Stimulated activated memory B cell treated with anti-CD40 and anti-IgM and Interleukin-4, amounts not matched to agents 10 μg/mL and 1 μg/mL and 100 μg/mL, for 72 hours (primary cell): Measurements from ENCODE around the gene SCIN.

ENCODE experiments used
- ATAC-seq: fragments of 150-1000 bp; cut with Tn5 transposase; 2 replicates; pipeline ENCODE4 v1.10.0; 2021
- H3K27ac Mint-ChIP-seq: one replicate; pipeline ENCODE4 v1.8.0; 2022; ENCODE audit warnings: mild to moderate bottlenecking, mixed read lengths
- H3K27me3 Mint-ChIP-seq: one replicate; pipeline ENCODE4 v1.8.0; 2022; ENCODE audit warnings: mixed read lengths
- H3K36me3 Mint-ChIP-seq: one replicate; pipeline ENCODE4 v1.8.0; 2022; ENCODE audit warnings: mixed read lengths
- H3K4me1 Mint-ChIP-seq: one replicate; pipeline ENCODE4 v1.8.0; 2022; ENCODE audit warnings: mixed read lengths
- H3K4me3 Mint-ChIP-seq: one replicate; pipeline ENCODE4 v1.8.0; 2022; ENCODE audit warnings: mild to moderate bottlenecking, moderate library complexity, mixed read lengths
- H3K9me3 Mint-ChIP-seq: one replicate; pipeline ENCODE4 v1.8.0; 2022; ENCODE audit warnings: mixed read lengths

SCIN gene

GRCh38 chr7:12692479-12693259 is 122.1 kb downstream of the SCIN start:
- no peaks in the 10 kb centered on the region for H3K36me3 Mint-ChIP-seq
- ATAC-seq = no peak

GRCh38 chr7:12694817-12695216 is 124.3 kb downstream of the SCIN start:
- Mint-ChIP-seq H3K4me1 (peaks cover 28% of the 10 kb centered on the region), H3K4me3 (no peak overlapping the region), H3K36me3 (no peaks in the 10 kb centered on the region), H3K27ac (peak overlapping the region; percentile 42), H3K27me3 (no peaks in the 10 kb centered on the region), H3K9me3 (no peaks in the 10 kb centered on the region)
- no peak for ATAC-seq

More at GRCh38 chr7:12692479-12693259, 122.1 kb downstream of the SCIN start:
- peaks cover 42% of the 10 kb centered on the region for H3K4me1 Mint-ChIP-seq
- no peak overlapping the region for H3K27ac Mint-ChIP-seq
- no peaks in the 10 kb centered on the region for H3K9me3 Mint-ChIP-seq
- H3K4me3 Mint-ChIP-seq = no peak overlapping the region
- H3K27me3 Mint-ChIP-seq = no peaks in the 10 kb centered on the region

DNA sequence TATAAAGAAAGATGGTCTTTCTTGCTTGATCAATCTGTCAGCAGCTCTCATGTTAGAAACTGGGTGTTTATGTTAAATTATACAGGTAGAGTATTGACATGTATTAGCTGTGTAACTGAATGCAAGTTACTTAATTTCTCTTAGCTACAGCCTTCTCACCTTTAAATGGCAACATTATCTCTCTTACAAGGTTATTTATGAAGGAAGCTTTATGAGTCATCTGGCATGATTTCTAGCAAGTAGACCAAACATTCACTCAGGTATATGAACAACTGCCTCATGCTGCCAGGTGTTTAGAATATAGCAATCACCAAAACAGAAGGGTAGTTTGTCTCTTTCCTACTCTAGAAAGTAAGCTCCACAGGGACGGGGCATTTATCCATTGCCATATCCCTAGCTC is 125.4 kb downstream of the SCIN start:
- Mint-ChIP-seq H3K36me3 (no peaks in the 10 kb centered on the region), H3K4me1 (peaks cover 21% of the 10 kb centered on the region), H3K27me3 (no peaks in the 10 kb centered on the region), H3K9me3 (no peaks in the 10 kb centered on the region), H3K4me3 (no peak overlapping the region), H3K27ac (no peak overlapping the region)
- ATAC-seq = no peak

- H3K36me3 Mint-ChIP-seq = no peaks in the 10 kb centered on the region
- no peak overlapping the region for H3K27ac Mint-ChIP-seq
- ATAC-seq = no peak
- H3K27me3 Mint-ChIP-seq = no peaks in the 10 kb centered on the region
- peaks cover 15% of the 10 kb centered on the region for H3K4me1 Mint-ChIP-seq
- peaks cover 4% of the 10 kb centered on the region for H3K9me3 Mint-ChIP-seq
- H3K4me3 Mint-ChIP-seq = no peak overlapping the region
These were observed 128.8 kb downstream of the SCIN start for GRCh38 chr7:12699299-12699698.

DNA sequence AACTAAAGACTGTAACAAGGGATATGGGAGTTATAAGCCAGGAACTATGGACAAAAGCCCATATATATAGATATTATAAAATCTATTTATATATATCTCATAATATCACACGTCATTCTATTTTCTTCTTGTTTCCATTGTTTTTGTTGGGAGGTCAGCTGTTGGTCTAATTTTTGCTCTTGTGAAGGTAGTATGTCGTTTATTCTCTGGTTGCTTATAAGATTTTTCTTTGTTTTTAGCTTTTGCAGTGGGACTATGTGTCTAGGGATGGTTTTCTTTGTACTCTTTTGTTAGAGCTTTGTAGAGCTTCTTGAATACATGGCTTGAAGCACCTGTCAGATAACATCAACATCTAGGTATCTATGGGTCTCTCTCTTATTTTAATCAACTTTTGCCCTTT is 130.9 kb downstream of the SCIN start:
- H3K36me3 Mint-ChIP-seq = no peaks in the 10 kb centered on the region
- H3K27ac Mint-ChIP-seq = no peak overlapping the region
- ATAC-seq = no peak
- H3K4me3 Mint-ChIP-seq = no peak overlapping the region
- peaks cover 11% of the 10 kb centered on the region for H3K4me1 Mint-ChIP-seq
- H3K9me3 Mint-ChIP-seq = peaks cover 4% of the 10 kb centered on the region
- H3K27me3 Mint-ChIP-seq = no peaks in the 10 kb centered on the region

GRCh38 chr7:12703881-12704280 is 133.4 kb downstream of the SCIN start:
- no peaks in the 10 kb centered on the region for H3K27me3 Mint-ChIP-seq
- no peaks in the 10 kb centered on the region for H3K36me3 Mint-ChIP-seq
- no peak for ATAC-seq
- no peaks in the 10 kb centered on the region for H3K4me1 Mint-ChIP-seq
- H3K4me3 Mint-ChIP-seq = no peak overlapping the region
- no peak overlapping the region for H3K27ac Mint-ChIP-seq
- peaks cover 4% of the 10 kb centered on the region for H3K9me3 Mint-ChIP-seq

GRCh38 chr7:12705878-12706277 is 135.4 kb downstream of the SCIN start:
- Mint-ChIP-seq H3K27me3 (no peaks in the 10 kb centered on the region), H3K4me1 (no peaks in the 10 kb centered on the region), H3K36me3 (no peaks in the 10 kb centered on the region), H3K4me3 (no peak overlapping the region), H3K27ac (no peak overlapping the region), H3K9me3 (peaks cover 4% of the 10 kb centered on the region)
- no peak for ATAC-seq

- Mint-ChIP-seq H3K27me3 (no peaks in the 10 kb centered on the region), H3K36me3 (no peaks in the 10 kb centered on the region), H3K27ac (no peak overlapping the region), H3K9me3 (no peaks in the 10 kb centered on the region), H3K4me1 (no peaks in the 10 kb centered on the region), H3K4me3 (no peak overlapping the region)
- ATAC-seq = no peak
These were observed 136.5 kb downstream of the SCIN start for GRCh38 chr7:12706900-12707536.

- no peak for ATAC-seq
- no peak overlapping the region for H3K4me3 Mint-ChIP-seq
- no peaks in the 10 kb centered on the region for H3K27me3 Mint-ChIP-seq
- H3K4me1 Mint-ChIP-seq = no peaks in the 10 kb centered on the region
- H3K27ac Mint-ChIP-seq = no peak overlapping the region
- no peaks in the 10 kb centered on the region for H3K9me3 Mint-ChIP-seq
- H3K36me3 Mint-ChIP-seq = no peaks in the 10 kb centered on the region
These were observed 137.8 kb downstream of the SCIN start for GRCh38 chr7:12708314-12708713.
